Measurements from ENCODE around the gene KIAA1671. TPM values are rescaled to one million over a fixed set of nuclear protein-coding genes. Genes with fewer than 3 reads are reported as not detected.

The KIAA1671 gene
- total and polyA plus RNA-seq, 9 of the 15 experiments (the other 6 are each of a cell fraction or from before 2014, with no cell fraction given): under 0.01 to 0.11 (median 0.02) TPM; not detected in 5

DNA sequence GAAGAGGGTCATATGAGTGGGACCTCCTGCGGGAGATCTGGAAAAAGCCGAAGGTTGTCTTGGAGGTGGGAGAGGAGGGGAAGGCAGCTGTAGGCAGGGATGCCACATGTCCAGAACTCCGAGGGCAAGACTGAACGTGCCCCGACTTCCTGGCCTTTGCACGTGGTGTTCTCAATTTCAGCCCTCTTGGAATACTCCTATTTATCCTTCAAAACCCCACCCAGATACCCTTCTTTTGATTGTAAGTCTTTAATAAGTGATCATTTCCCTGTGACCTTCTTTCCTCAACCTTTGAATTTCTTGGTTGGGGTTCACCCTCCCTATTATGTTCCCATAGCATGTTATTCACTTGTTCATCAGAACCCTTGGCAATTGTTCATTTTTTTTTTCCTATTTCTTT lies 151.9 kb downstream of the KIAA1671 start:
- H3K27me3 ChIP-seq (ENCODE audit: control insufficient read depth in 2 of 2, insufficient read depth in 2 of 2, low read length in 2 of 2): no peaks in the 10 kb centered on the region
- no peaks in the 10 kb centered on the region for H4K20me1 ChIP-seq (replicated peaks; ENCODE audit: control insufficient read depth, insufficient read depth, low read length)
- H3K9ac ChIP-seq (ENCODE audit: insufficient read depth in 1 of 2, low read depth in 2 of 2, low read length in 2 of 2): no peak overlapping the region
- no TSS peak for BruUV-seq (replicated peaks)
- WGBS (ENCODE audit: insufficient coverage, low coverage, missing lambda C conversion rate): 31% methylated on average over 5 of the region's 6 CpGs
- H3K79me2 ChIP-seq (ENCODE audit: control insufficient read depth, insufficient read depth, low read length): no peaks in the 10 kb centered on the region
- DNase-seq (ENCODE audit: extremely low read depth in 1 of 4, low spot score in 3 of 4) (no peak), FAIRE-seq (no peak), ATAC-seq (no peak)
- H3K27ac ChIP-seq (ENCODE audit: extremely low read depth, low read depth, low read length): no peak overlapping the region
- POLR2A ChIA-PET: interaction anchor here (0.5 kb wide), 1 partner anchor 10 kb away, joined by 3 read pairs; no protein-coding TSS in a partner anchor
- no peak for TF ChIP-seq RBM14 (IDR thresholded peaks at IDR 0.05; ENCODE audit: borderline replicate concordance, insufficient read depth, low read depth, low read length)
- TF ChIP-seq, protein P1, sequence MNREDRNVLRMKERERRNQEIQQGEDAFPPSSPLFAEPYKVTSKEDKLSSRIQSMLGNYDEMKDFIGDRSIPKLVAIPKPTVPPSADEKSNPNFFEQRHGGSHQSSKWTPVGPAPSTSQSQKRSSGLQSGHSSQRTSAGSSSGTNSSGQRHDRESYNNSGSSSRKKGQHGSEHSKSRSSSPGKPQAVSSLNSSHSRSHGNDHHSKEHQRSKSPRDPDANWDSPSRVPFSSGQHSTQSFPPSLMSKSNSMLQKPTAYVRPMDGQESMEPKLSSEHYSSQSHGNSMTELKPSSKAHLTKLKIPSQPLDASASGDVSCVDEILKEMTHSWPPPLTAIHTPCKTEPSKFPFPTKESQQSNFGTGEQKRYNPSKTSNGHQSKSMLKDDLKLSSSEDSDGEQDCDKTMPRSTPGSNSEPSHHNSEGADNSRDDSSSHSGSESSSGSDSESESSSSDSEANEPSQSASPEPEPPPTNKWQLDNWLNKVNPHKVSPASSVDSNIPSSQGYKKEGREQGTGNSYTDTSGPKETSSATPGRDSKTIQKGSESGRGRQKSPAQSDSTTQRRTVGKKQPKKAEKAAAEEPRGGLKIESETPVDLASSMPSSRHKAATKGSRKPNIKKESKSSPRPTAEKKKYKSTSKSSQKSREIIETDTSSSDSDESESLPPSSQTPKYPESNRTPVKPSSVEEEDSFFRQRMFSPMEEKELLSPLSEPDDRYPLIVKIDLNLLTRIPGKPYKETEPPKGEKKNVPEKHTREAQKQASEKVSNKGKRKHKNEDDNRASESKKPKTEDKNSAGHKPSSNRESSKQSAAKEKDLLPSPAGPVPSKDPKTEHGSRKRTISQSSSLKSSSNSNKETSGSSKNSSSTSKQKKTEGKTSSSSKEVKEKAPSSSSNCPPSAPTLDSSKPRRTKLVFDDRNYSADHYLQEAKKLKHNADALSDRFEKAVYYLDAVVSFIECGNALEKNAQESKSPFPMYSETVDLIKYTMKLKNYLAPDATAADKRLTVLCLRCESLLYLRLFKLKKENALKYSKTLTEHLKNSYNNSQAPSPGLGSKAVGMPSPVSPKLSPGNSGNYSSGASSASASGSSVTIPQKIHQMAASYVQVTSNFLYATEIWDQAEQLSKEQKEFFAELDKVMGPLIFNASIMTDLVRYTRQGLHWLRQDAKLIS (CRISPR knock-in tag; IDR thresholded peaks at IDR 0.05): no peak
- no peak for TF ChIP-seq ELF2 (CRISPR knock-in tag; IDR thresholded peaks at IDR 0.05)
- TF ChIP-seq IRF2 (CRISPR knock-in tag; IDR thresholded peaks at IDR 0.05): no peak
- TF ChIP-seq PTRF (tag; IDR thresholded peaks at IDR 0.05): no peak
- no peak for TF ChIP-seq ZNF253 (CRISPR knock-in tag; conservative IDR thresholded peaks at IDR 0.05)
- no peak for TF ChIP-seq ZNF3 (CRISPR knock-in tag; IDR thresholded peaks at IDR 0.05)
- in situ Hi-C loops (cut with MboI) (no loop called here), intact Hi-C loops (cut with micrococcal nuclease) (no loop called here)
- H3K9me1 ChIP-seq (ENCODE audit: control insufficient read depth, insufficient read depth, low read length): no peaks in the 10 kb centered on the region
- no peak overlapping the region for H3K4me2 ChIP-seq (ENCODE audit: insufficient read depth, low read length)
- CTCF ChIA-PET (ENCODE audit: low intra/inter-chr PET ratio): no interaction called here
- H3K36me3 ChIP-seq (ENCODE audit: control insufficient read depth, insufficient read depth, low read length): no peaks in the 10 kb centered on the region
- H3K9me3 ChIP-seq (replicated peaks; ENCODE audit: control insufficient read depth, insufficient read depth, low read depth, low read length): no peaks in the 10 kb centered on the region
- H2AFZ ChIP-seq (ENCODE audit: low read depth, low read length): no peak overlapping the region
- no peak overlapping the region for H3K4me3 ChIP-seq
- peaks cover 0 to 9% of the 10 kb centered on the region in 2 experiments; a peak in 3 of 5 replicates for H3K4me1 ChIP-seq (replicated peaks in 1 of 2; ENCODE audit: control insufficient read depth in 2 of 2, insufficient read depth in 2 of 2, low read length in 2 of 2)
